Peyer's patch (tissue), 4 donors: ENCODE data around the gene PFN2.

Source experiments
- POLR2A ChIP-seq, 2 donors: fragments of 450-650 bp; IDR thresholded peaks; one replicate each; pipeline ENCODE4 v1.5.1; 2017; ENCODE audit warnings: antibody characterized with exemption in 2 of 2, mild to moderate bottlenecking in 2 of 2, moderate library complexity in 2 of 2
- TF ChIP-seq, protein P1 (sequence below), 6 experiments: fragments of 450-650 bp in 4 of 6; fragments of 200-600 bp in 2 of 6; sonication (generic) in 1 of 6; IDR thresholded peaks; one replicate each; pipeline ENCODE4 v1.5.1; 2017 to 2019; ENCODE audit warnings: antibody characterized with exemption in 6 of 6, mild to moderate bottlenecking in 3 of 6, moderate library complexity in 1 of 6

- no peak for TF ChIP-seq POLR2A (IDR thresholded peaks at IDR 0.05)
- TF ChIP-seq, protein P1, sequence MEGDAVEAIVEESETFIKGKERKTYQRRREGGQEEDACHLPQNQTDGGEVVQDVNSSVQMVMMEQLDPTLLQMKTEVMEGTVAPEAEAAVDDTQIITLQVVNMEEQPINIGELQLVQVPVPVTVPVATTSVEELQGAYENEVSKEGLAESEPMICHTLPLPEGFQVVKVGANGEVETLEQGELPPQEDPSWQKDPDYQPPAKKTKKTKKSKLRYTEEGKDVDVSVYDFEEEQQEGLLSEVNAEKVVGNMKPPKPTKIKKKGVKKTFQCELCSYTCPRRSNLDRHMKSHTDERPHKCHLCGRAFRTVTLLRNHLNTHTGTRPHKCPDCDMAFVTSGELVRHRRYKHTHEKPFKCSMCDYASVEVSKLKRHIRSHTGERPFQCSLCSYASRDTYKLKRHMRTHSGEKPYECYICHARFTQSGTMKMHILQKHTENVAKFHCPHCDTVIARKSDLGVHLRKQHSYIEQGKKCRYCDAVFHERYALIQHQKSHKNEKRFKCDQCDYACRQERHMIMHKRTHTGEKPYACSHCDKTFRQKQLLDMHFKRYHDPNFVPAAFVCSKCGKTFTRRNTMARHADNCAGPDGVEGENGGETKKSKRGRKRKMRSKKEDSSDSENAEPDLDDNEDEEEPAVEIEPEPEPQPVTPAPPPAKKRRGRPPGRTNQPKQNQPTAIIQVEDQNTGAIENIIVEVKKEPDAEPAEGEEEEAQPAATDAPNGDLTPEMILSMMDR (IDR thresholded peaks at IDR 0.05): no peak
These were observed 34.8 kb upstream of the PFN2 start for GRCh38 chr3:150005243-150006112.
